Mucosa of descending colon (tissue), 3 donors: ENCODE data around the gene PDE6A. TPM values are rescaled to one million over a fixed set of nuclear protein-coding genes. Genes with fewer than 3 reads are reported as not detected.

Experiments used
- ATAC-seq: fragments of 200-7000 bp; cut with Tn5 transposase; one replicate; pipeline ENCODE4 v1.9.1; 2020; ENCODE audit warnings: mild to moderate bottlenecking, moderate library complexity
- DNase-seq, 3 donors: peaks; one replicate each; pipeline ENCODE4 v3.0.0-alpha.2; 2020
- H3K36me3 ChIP-seq: fragments of 200-600 bp; one replicate; pipeline ENCODE4 v1.8.0; 2021; ENCODE audit warnings: low read depth, mild to moderate bottlenecking
- H3K4me1 ChIP-seq: fragments of 200-600 bp; one replicate; pipeline ENCODE4 v1.8.0; 2021; ENCODE audit warnings: low read depth, mild to moderate bottlenecking
- H3K4me3 ChIP-seq: fragments of 200-600 bp; one replicate; pipeline ENCODE4 v1.8.0; 2021; ENCODE audit warnings: mild to moderate bottlenecking
- H3K9me3 ChIP-seq: fragments of 200-600 bp; one replicate; pipeline ENCODE4 v1.8.0; 2021; ENCODE audit warnings: mild to moderate bottlenecking
- CTCF ChIP-seq: fragments of 200-600 bp; IDR thresholded peaks from one replicate; pipeline ENCODE4 v1.8.0; 2022; ENCODE audit warnings: antibody characterized with exemption, mild to moderate bottlenecking
- intact Hi-C, 2 donors: fragments of 100-400 bp; cut with DNase I in 1 of 2; cut with micrococcal nuclease in 1 of 2; formaldehyde crosslinking; loops; one replicate each; pipeline versions ENCODE4 v1.11.0 to v1.11.1; 2022; cut with DNase I, micrococcal nuclease
- total RNA-seq, 3 donors: library from RNA; stranded (reverse); fragmentation: NEBNext Ultra II Directional in 2 of 3; extraction: Animal tissue kit (Norgen Biotek cat#: 25700) in 2 of 3; gene quantifications; one replicate each; pipeline versions ENCODE4 v1.2.1 to v1.2.4, GENCODE V29; 2021 to 2023
- donor health status: DM: no; HTN: no; CAD: no; lungs with moderate emphysema.
- donor health status: DM: no; HTN: no; CAD: no.
- donor health status: DM: no; HTN: yes; CAD: no.

The PDE6A gene
- total RNA-seq, 3 donors from 2014 or later, result 1.6 to 7.3 (median 3.4) TPM

DNA sequence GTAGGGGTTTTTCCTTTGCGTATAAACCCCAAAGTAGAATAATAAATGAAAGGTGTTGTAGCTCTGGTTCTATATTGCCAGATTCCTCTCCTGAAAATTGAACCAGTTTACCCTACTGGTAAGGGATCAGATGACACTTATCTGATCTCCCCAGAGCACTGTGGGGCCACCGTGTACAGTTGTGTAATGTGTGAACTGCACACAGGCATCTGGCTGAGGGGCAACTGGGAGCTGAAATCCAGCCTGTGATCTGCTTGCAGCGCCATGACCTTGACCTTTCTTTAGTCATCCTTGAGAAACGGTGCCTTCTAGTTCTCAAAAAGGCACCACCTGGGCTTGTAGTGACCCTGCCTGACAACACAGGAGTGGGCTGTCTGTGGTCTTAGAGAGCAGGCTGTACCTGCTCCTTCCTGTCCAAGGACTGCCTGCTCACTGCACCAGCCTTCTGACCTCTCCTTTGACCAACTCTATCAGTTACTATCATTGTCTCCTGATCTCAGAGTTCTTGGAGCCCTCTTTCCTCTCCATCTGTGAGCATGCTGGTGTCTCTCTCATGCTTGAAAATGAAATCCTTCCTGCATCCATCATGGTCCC, 40.2 kb downstream of the PDE6A start:
- DNase-seq, result no peak
- Histone ChIP-seq H3K36me3 (no peaks in the 10 kb centered on the region), H3K9me3 (no peaks in the 10 kb centered on the region), H3K4me3 (no peak overlapping the region), H3K4me1 (no peaks in the 10 kb centered on the region)
- peak; percentile 32 for ATAC-seq
- intact Hi-C loops, result no loop called here
- no peak for TF ChIP-seq CTCF

DNA sequence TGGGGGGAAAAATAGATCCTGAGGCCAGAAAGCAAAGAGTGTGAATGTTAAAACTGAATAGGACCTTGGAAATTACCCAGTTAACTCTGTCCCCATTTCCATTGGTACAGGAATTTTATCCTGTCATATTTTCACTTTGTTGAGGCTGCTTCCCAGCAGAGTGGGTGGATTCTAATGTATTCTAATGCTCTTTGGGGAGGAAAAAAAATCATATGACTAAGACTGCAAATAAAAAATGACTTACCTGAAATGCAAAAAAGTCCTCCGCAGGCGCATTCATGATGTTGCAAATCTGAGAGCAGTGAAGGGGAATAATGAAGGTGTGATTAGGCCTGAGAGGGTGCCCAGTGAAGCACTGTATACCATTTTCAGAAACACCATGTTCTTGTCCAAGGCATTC, 41.2 kb downstream of the PDE6A start:
- Histone ChIP-seq H3K9me3 (no peaks in the 10 kb centered on the region), H3K36me3 (no peaks in the 10 kb centered on the region), H3K4me1 (no peaks in the 10 kb centered on the region), H3K4me3 (no peak overlapping the region)
- TF ChIP-seq CTCF, result no peak
- intact Hi-C loops, result no loop called here
- no peak for DNase-seq
- ATAC-seq, result no peak

DNA sequence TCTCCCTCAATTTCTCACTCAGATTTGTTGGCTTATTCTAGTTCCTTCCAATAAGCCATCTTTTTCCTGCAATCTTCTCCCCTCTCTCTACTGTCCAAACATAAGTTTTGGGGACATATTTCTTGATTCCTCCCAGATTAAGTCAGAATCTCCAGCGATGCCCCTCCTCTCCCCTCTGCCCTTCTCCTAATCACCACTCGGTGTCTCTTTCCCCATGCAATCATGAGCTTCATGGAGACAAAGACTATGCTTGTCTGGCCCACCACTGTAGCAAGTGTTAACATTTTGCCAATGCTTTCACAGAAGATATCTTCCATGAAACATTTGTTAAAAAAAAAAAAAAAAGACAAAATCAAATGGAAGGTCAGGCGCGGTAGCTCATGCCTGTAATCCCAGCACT, 42.4 kb downstream of the PDE6A start:
- H3K4me3 ChIP-seq, result no peak overlapping the region
- intact Hi-C loops, result no loop called here
- no peaks in the 10 kb centered on the region for H3K4me1 ChIP-seq
- DNase-seq, result no peak
- no peaks in the 10 kb centered on the region for H3K9me3 ChIP-seq
- no peak for ATAC-seq
- TF ChIP-seq CTCF, result no peak
- H3K36me3 ChIP-seq, result no peaks in the 10 kb centered on the region

DNA sequence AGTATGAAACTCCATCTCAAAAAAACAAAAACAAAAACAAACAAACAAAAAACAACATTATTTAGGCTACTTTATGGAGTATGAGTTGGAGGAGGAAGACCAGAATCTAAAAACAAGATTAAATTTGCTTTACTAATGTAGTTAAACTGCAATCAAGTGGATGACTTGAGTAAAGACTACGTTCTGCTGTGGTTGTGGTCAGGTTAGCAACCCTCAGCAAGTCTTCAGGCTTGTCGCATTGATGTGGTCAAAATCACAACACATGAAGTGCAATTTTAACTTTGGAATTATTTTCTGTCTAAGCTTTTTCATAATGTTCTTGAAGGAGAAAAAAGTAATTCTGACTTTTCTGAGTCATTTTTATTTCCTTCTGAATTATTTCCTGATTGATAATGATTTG, 43.1 kb downstream of the PDE6A start:
- TF ChIP-seq CTCF, result no peak
- ATAC-seq (no peak), DNase-seq (no peak)
- Histone ChIP-seq H3K9me3 (no peaks in the 10 kb centered on the region), H3K36me3 (no peaks in the 10 kb centered on the region), H3K4me1 (no peaks in the 10 kb centered on the region), H3K4me3 (no peak overlapping the region)
- intact Hi-C loops, result no loop called here

DNA sequence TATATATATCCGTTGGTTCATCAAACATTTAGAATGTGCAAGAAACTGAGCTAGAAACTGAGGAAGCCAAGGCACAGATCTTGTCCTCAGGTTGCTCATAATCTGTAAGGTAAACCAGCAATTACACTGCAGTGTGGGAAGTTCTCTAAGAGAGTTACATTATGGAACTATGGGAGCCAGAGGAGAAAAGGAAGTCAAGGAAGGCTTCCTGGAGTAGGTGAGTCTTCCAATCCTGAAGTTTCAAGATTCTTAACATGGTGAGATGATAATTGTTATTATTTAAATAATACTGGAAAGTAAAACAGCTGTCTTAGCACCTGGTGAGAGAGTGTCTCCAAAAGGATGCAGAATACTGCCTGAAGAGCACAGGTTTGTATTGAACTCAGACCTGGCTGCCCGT, 44.2 kb downstream of the PDE6A start:
- no peak for DNase-seq
- TF ChIP-seq CTCF, result no peak
- H3K4me1 ChIP-seq, result no peaks in the 10 kb centered on the region
- intact Hi-C loops, result no loop called here
- no peak for ATAC-seq
- no peaks in the 10 kb centered on the region for H3K9me3 ChIP-seq
- no peak overlapping the region for H3K4me3 ChIP-seq
- no peaks in the 10 kb centered on the region for H3K36me3 ChIP-seq

DNA sequence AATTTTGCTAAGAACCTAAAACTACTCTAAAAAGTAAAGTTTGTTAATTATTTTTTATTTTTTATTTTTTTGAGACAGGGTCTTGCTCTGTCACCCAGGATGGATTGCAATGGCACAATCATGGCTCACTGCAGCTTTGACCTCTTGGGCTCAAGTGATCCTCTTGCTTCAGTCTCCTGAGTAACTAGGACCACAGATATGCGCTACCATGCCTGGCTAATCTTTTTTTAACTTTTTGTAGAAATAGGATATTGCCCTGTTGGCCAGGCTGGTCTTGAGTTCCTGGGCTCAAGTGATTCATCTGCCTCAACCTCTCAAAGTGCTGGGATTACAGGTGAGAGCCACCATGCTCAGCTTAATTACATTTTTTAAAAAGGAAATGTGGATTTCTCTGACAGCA, 45.8 kb downstream of the PDE6A start:
- intact Hi-C loops, result no loop called here
- DNase-seq, result no peak
- Histone ChIP-seq H3K9me3 (no peaks in the 10 kb centered on the region), H3K36me3 (no peaks in the 10 kb centered on the region), H3K4me3 (no peak overlapping the region), H3K4me1 (no peaks in the 10 kb centered on the region)
- no peak for TF ChIP-seq CTCF
- ATAC-seq, result no peak
